Colonic mucosa (tissue), 4 donors: ENCODE data around the gene SLC10A3. TPM values are rescaled to one million over a fixed set of nuclear protein-coding genes. Genes with fewer than 3 reads are reported as not detected.

ENCODE experiments used
- DNase-seq: peaks from one replicate; pipeline ENCODE4 v3.0.0-alpha.2; 2020
- H3K27ac ChIP-seq: fragments of 200-600 bp; one replicate; pipeline ENCODE4 v1.8.0; 2021
- H3K27me3 ChIP-seq: fragments of 200-600 bp; one replicate; pipeline ENCODE4 v1.8.0; 2021
- H3K36me3 ChIP-seq: fragments of 200-600 bp; one replicate; pipeline ENCODE4 v1.8.0; 2021
- H3K4me1 ChIP-seq: fragments of 200-600 bp; one replicate; pipeline ENCODE4 v1.8.0; 2021; ENCODE audit warnings: mild to moderate bottlenecking
- H3K4me3 ChIP-seq: fragments of 200-600 bp; one replicate; pipeline ENCODE4 v1.8.0; 2021
- H3K9ac ChIP-seq, 2 donors: one replicate each; pipeline ENCODE4 v1.7.0; 2013; ENCODE audit warnings: control low read depth in 2 of 2, low read depth in 2 of 2, low read length in 2 of 2
- H3K9me3 ChIP-seq: fragments of 200-600 bp; one replicate; pipeline ENCODE4 v1.8.0; 2021
- intact Hi-C: fragments of 100-400 bp; cut with DNase I; formaldehyde crosslinking; loops from one replicate; pipeline ENCODE4 v1.14.1; 2022
- total RNA-seq, 2 donors: library from RNA; stranded (reverse); fragmentation: NEBNext Ultra II Directional in 1 of 2; extraction: Animal tissue kit (Norgen Biotek cat#: 25700) in 1 of 2; gene quantifications; one replicate each; pipeline ENCODE4 v1.2.1, GENCODE V29; 2021
- TF ChIP-seq, protein P1 (sequence below): fragments of 200-600 bp; IDR thresholded peaks from one replicate; pipeline ENCODE4 v1.8.0; 2022; ENCODE audit warnings: antibody characterized with exemption, mild to moderate bottlenecking
- donor health status: healthy.
- donor health status: DM: no; HTN: no; CAD: no.
- donor health status: DM: no; HTN: no; CAD: no.

Gene SLC10A3
- total RNA-seq, 2 donors from 2014 or later: 23.0 to 24.5 TPM

- no peak overlapping the region for H3K9ac ChIP-seq
- H3K36me3 ChIP-seq: no peaks in the 10 kb centered on the region
- no peaks in the 10 kb centered on the region for H3K4me1 ChIP-seq
- H3K27me3 ChIP-seq: no peaks in the 10 kb centered on the region
- H3K4me3 ChIP-seq: no peak overlapping the region
- no peak overlapping the region for H3K27ac ChIP-seq
- DNase-seq: peak; percentile 33
- TF ChIP-seq, protein P1, sequence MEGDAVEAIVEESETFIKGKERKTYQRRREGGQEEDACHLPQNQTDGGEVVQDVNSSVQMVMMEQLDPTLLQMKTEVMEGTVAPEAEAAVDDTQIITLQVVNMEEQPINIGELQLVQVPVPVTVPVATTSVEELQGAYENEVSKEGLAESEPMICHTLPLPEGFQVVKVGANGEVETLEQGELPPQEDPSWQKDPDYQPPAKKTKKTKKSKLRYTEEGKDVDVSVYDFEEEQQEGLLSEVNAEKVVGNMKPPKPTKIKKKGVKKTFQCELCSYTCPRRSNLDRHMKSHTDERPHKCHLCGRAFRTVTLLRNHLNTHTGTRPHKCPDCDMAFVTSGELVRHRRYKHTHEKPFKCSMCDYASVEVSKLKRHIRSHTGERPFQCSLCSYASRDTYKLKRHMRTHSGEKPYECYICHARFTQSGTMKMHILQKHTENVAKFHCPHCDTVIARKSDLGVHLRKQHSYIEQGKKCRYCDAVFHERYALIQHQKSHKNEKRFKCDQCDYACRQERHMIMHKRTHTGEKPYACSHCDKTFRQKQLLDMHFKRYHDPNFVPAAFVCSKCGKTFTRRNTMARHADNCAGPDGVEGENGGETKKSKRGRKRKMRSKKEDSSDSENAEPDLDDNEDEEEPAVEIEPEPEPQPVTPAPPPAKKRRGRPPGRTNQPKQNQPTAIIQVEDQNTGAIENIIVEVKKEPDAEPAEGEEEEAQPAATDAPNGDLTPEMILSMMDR: no peak
- intact Hi-C loops: no loop called here
- H3K9me3 ChIP-seq: no peaks in the 10 kb centered on the region
Observed at GRCh38 chrX:154484255-154485149, 5.9 kb downstream of the SLC10A3 start.

GRCh38 chrX:154483325-154483724, 7.1 kb downstream of the SLC10A3 start:
- TF ChIP-seq, protein P1: no peak
- H3K9ac ChIP-seq: no peak overlapping the region
- no peak for DNase-seq
- H3K4me1 ChIP-seq: no peaks in the 10 kb centered on the region
- H3K9me3 ChIP-seq: no peaks in the 10 kb centered on the region
- H3K27me3 ChIP-seq: no peaks in the 10 kb centered on the region
- H3K4me3 ChIP-seq: no peak overlapping the region
- intact Hi-C loops: no loop called here
- H3K27ac ChIP-seq: no peak overlapping the region
- H3K36me3 ChIP-seq: no peaks in the 10 kb centered on the region

GRCh38 chrX:154482786-154483185, 7.6 kb downstream of the SLC10A3 start:
- TF ChIP-seq, protein P1: no peak
- Histone ChIP-seq H3K9ac (no peak overlapping the region), H3K27me3 (no peaks in the 10 kb centered on the region), H3K4me3 (no peak overlapping the region), H3K27ac (no peak overlapping the region), H3K4me1 (no peaks in the 10 kb centered on the region), H3K36me3 (no peaks in the 10 kb centered on the region), H3K9me3 (no peaks in the 10 kb centered on the region)
- intact Hi-C loops: no loop called here
- no peak for DNase-seq

DNA sequence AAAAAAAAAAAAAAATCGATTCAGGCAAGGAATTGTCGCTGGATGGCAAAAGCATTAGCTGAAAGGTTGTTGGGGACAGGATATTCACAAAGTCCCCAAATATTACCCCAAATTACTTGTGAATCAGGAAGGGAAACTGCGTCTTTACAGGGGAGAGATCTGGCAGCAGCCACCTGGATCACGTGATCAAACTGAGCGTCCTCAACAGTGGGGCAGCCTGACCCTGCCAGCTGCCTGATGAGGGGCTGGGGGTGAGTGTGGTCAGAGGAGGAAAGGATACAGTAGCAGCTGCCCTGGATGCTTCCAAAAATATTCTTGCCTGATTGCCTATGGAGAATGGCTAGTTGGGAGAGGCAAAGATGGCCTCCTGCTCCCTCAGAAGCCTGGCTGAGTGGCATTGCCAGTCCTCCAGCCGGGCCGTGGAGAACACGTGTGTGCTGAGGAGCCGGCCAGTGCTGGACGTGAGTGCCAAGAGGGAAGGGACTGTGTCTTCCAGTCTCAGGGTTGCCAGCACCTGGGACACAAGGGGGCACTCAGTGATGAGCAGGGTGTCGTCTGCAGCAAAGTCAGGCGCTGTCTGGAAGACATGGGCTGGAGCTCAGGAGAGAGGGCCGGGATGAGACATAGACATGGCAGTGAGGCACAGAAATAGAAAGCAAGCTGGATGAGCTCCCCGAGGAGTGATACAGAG, 8.4 kb downstream of the SLC10A3 start:
- no peak for DNase-seq
- H3K4me1 ChIP-seq: no peaks in the 10 kb centered on the region
- H3K9ac ChIP-seq: no peak overlapping the region
- H3K36me3 ChIP-seq: no peaks in the 10 kb centered on the region
- intact Hi-C loops: no loop called here
- no peaks in the 10 kb centered on the region for H3K27me3 ChIP-seq
- H3K9me3 ChIP-seq: no peaks in the 10 kb centered on the region
- no peak overlapping the region for H3K27ac ChIP-seq
- H3K4me3 ChIP-seq: no peak overlapping the region
- TF ChIP-seq, protein P1: no peak

- Histone ChIP-seq H3K27me3 (no peaks in the 10 kb centered on the region), H3K36me3 (no peaks in the 10 kb centered on the region), H3K27ac (no peak overlapping the region), H3K9me3 (no peaks in the 10 kb centered on the region), H3K4me1 (no peaks in the 10 kb centered on the region), H3K9ac (no peak overlapping the region), H3K4me3 (no peak overlapping the region)
- no peak for DNase-seq
- intact Hi-C loops: no loop called here
- TF ChIP-seq, protein P1: no peak
Observed at GRCh38 chrX:154481195-154481594, 9.2 kb downstream of the SLC10A3 start.
